ENCODE data around the gene PROCA1.
"Not testable (repeated sequence)": the region's sequence is repeated elsewhere in the genome, so short reads cannot be mapped to it uniquely, and the experiment has no call there.

PROCA1 gene

GRCh38 chr17:28744104-28744971, 32.6 kb upstream of the PROCA1 start:
- peak; percentile 59 for DNase-seq

- DNase-seq: peak; percentile 92
Observed at GRCh38 chr17:28743243-28744103, 31.8 kb upstream of the PROCA1 start, which contains the start of gene TRAF4. TRAF4 (plus strand) TSS chr17:28744011; CDS start chr17:28744113, 102 bp downstream.

GRCh38 chr17:28741358-28742349, 30.0 kb upstream of the PROCA1 start:
- DNase-seq: no peak

- DNase-seq: no peak
Observed at GRCh38 chr17:28740406-28741357, 29.0 kb upstream of the PROCA1 start.

- DNase-seq: no peak
Observed at GRCh38 chr17:28738680-28739384, 27.1 kb upstream of the PROCA1 start.

GRCh38 chr17:28737770-28738679, 26.3 kb upstream of the PROCA1 start:
- DNase-seq: no peak

GRCh38 chr17:28737316-28737715, 25.6 kb upstream of the PROCA1 start:
- DNase-seq: no peak

- DNase-seq: not testable (repeated sequence)
Observed at GRCh38 chr17:28735913-28736769, 24.5 kb upstream of the PROCA1 start.

- DNase-seq: peak; percentile 26
Observed at GRCh38 chr17:28735242-28735722, 23.6 kb upstream of the PROCA1 start.

- no peak for DNase-seq
Observed at GRCh38 chr17:28734712-28735241, 23.1 kb upstream of the PROCA1 start.

GRCh38 chr17:28733346-28733745, 21.7 kb upstream of the PROCA1 start:
- DNase-seq: no peak

- DNase-seq: no peak
Observed at GRCh38 chr17:28729950-28730330, 18.3 kb upstream of the PROCA1 start.

GRCh38 chr17:28728364-28729200, 16.9 kb upstream of the PROCA1 start, which contains the start of gene NEK8:
NEK8 (plus strand) TSS chr17:28728788; CDS start chr17:28728814, 26 bp downstream.
- peak; percentile 96 for DNase-seq

GRCh38 chr17:28726627-28727491, 15.2 kb upstream of the PROCA1 start:
- DNase-seq: peak; percentile 96

GRCh38 chr17:28726226-28726626, 14.5 kb upstream of the PROCA1 start, which contains the start of gene TLCD1:
TLCD1 (minus strand) TSS chr17:28726233; CDS start chr17:28726097, 136 bp downstream.
- DNase-seq: peak; percentile 75
